HG03442 (cell line): ENCODE results near the gene C6orf163.

Experiments used
- ATAC-seq: cut with Tn5 transposase; IDR thresholded peaks from one replicate; pipeline ENCODE4 v1.9.1; 2021; ENCODE audit warnings: mild to moderate bottlenecking, moderate library complexity; ENCODE audit not compliant: unreplicated experiment

The C6orf163 gene

DNA sequence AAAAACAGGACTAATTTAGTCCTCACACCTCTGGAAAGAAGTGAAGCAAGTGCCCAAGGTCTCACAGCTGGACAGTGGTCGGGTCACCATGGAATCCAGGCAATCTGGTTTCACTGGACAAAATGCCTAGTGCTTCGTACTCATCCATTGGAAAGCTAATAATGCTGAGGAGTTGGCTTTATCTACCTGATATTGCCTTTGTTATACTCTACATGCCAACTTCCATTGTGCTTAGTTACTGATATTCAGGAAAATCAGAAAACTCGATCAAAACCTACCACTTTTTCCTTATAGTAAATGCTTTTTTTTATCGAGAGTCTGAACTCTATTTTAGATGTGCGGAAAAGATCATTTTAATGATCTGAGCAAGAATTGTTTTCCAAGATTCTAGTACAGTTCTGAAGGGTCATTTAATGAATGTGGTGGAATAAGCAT, 64.1 kb downstream of the C6orf163 start:
- no peak for ATAC-seq
